SH-SY5Y (cell line): ENCODE measurements around the gene PLEKHN1.

ENCODE experiments used
- GATA2 ChIP-seq: IDR thresholded peaks from 2 replicates; pipeline ENCODE4 v1.6.1; 2011; ENCODE audit warnings: mild to moderate bottlenecking, low read depth, low read length
- GATA3 ChIP-seq: IDR thresholded peaks from 2 replicates; pipeline ENCODE4 v1.6.1; 2011; ENCODE audit warnings: low read depth, mild to moderate bottlenecking, low read length, moderate library complexity

DNA sequence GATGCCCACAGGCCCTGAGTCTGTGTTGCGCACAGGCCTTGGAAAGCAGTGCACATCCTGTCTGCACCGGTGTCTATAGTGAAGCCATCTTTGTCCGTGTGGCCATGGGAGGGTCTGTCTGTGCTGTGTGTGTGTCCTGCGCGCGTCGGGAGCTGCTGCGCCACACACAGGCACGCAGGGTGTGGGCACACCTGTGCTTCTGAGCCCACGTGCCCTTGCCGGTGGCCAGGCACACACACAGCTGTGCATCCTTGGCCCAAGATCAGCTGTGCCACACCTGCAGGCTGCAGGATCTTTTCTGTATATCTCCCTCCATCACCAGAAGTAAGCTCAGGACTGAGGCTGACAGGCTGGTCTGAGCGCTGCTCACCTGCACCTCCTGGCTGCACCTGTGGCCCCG is 45.8 kb upstream of the PLEKHN1 start:
- TF ChIP-seq GATA2: peak; percentile 28; the same call in 1 of the 2 replicates
- no peak for TF ChIP-seq GATA3
